ENCODE data around the gene ATF7IP. TPM values are rescaled to one million over a fixed set of nuclear protein-coding genes. Genes with fewer than 3 reads are reported as not detected.

ATF7IP gene
- total RNA-seq, 1 experiment from 2014 or later: 172 TPM

DNA sequence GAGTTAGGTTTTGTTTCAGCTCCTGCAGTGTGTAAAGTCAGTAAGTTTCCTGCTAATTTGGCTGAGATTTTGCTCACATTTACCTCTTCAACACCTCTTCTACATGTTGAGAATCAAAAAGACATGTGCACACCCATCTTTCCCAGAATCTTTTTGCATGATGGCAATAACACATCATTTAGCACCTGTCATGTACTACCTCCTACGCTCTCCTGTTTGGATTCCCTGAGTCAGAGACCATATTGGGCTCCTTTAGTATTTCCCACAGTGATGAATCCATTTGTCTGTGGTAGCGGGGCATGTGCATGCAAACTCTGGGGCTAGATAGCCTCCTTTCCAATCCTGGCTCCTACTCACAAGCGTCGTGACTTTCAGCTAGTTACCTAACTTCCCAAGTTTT, 182.1 kb downstream of the ATF7IP start:
- Histone ChIP-seq H3K14ac (ENCODE audit: insufficient read depth, low read length) (no peak overlapping the region), H3K4me2 (ENCODE audit: insufficient read depth, insufficient read length, low read length) (no peak overlapping the region), H3K4me1 (ENCODE audit: insufficient read depth, low read length) (no peaks in the 10 kb centered on the region), H2BK12ac (ENCODE audit: insufficient read length, low read depth, low read length) (no peak overlapping the region), H3K27ac (ENCODE audit: insufficient read length, low read depth, low read length) (no peak overlapping the region), H4K5ac (ENCODE audit: insufficient read length, low read depth, low read length) (no peak overlapping the region), H3K23me2 (ENCODE audit: insufficient read length, low read depth, low read length, poor library complexity, severe bottlenecking) (no peaks in the 10 kb centered on the region), H4K8ac (replicated peaks; ENCODE audit: insufficient read length, low read depth, low read length) (no peak overlapping the region), H3K9ac (ENCODE audit: extremely low read depth, insufficient read length, low read length) (no peak overlapping the region), H2BK5ac (ENCODE audit: insufficient read length, low read length) (no peak overlapping the region), H4K91ac (ENCODE audit: insufficient read length, low read depth, low read length) (no peak overlapping the region), H2AK5ac (ENCODE audit: insufficient read length, low read length) (no peak overlapping the region), H3T11ph (ENCODE audit: low read length) (no peak overlapping the region), H3K18ac (ENCODE audit: insufficient read length, low read depth, low read length) (no peak overlapping the region), H3K79me2 (ENCODE audit: insufficient read depth, low read length) (no peaks in the 10 kb centered on the region), H3K9me3 (ENCODE audit: control insufficient read depth, low read depth, low read length) (no peaks in the 10 kb centered on the region), H2BK20ac (ENCODE audit: low read depth, low read length, poor library complexity, severe bottlenecking) (no peak overlapping the region), H2AFZ (ENCODE audit: low read length) (no peak overlapping the region), H4K20me1 (ENCODE audit: control insufficient read depth, insufficient read depth, insufficient read length) (no peaks in the 10 kb centered on the region), H3K27me3 (ENCODE audit: insufficient read depth, low read length) (no peaks in the 10 kb centered on the region), H2BK15ac (ENCODE audit: low read depth, low read length) (no peak overlapping the region), H2BK120ac (ENCODE audit: low read depth, low read length, poor library complexity, severe bottlenecking) (no peak overlapping the region), H3K79me1 (ENCODE audit: insufficient read depth, low read depth, low read length, poor library complexity, severe bottlenecking) (no peaks in the 10 kb centered on the region), H3K23ac (ENCODE audit: insufficient read length, low read depth, low read length) (no peak overlapping the region), H3K4ac (ENCODE audit: low read depth, low read length) (no peak overlapping the region), H3K56ac (ENCODE audit: insufficient read length, low read depth, low read length) (no peak overlapping the region)
- Mint-ChIP-seq H3K27me3 (ENCODE audit: low read depth) (no peaks in the 10 kb centered on the region), H3K27ac (no peak overlapping the region), H3K4me1 (no peaks in the 10 kb centered on the region), H3K36me3 (ENCODE audit: insufficient read depth in 1 of 3, low read depth in 3 of 3) (no peaks in the 10 kb centered on the region; a peak in 1 of 7 replicates), H3K9me3 (no peaks in the 10 kb centered on the region), H3K4me3 (no peak overlapping the region)
- DNase-seq: no peak
- TF ChIP-seq, protein P1, sequence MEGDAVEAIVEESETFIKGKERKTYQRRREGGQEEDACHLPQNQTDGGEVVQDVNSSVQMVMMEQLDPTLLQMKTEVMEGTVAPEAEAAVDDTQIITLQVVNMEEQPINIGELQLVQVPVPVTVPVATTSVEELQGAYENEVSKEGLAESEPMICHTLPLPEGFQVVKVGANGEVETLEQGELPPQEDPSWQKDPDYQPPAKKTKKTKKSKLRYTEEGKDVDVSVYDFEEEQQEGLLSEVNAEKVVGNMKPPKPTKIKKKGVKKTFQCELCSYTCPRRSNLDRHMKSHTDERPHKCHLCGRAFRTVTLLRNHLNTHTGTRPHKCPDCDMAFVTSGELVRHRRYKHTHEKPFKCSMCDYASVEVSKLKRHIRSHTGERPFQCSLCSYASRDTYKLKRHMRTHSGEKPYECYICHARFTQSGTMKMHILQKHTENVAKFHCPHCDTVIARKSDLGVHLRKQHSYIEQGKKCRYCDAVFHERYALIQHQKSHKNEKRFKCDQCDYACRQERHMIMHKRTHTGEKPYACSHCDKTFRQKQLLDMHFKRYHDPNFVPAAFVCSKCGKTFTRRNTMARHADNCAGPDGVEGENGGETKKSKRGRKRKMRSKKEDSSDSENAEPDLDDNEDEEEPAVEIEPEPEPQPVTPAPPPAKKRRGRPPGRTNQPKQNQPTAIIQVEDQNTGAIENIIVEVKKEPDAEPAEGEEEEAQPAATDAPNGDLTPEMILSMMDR (conservative IDR thresholded peaks at IDR 0.05): no peak
- no CpG with 5 or more reads among the region's 4 CpGs for WGBS (ENCODE audit: extremely low coverage, insufficient read length, low lambda C conversion rate)
